ENCODE data around the gene CAPN14. TPM values are rescaled to one million over a fixed set of nuclear protein-coding genes. Genes with fewer than 3 reads are reported as not detected.
A peak's percentile ranks its signal among the peaks of the same experiment; 100 is the strongest.

Gene CAPN14
- total and polyA plus RNA-seq, 2 experiments from 2014 or later, result 0.39 TPM; not detected in 1

GRCh38 chr2:31237348-31238017 is 20.2 kb upstream of the CAPN14 start:
- H3K4me1 ChIP-seq (ENCODE audit: low read depth), result peaks cover 20% of the 10 kb centered on the region
- no peaks in the 10 kb centered on the region for H3K9me3 ChIP-seq (ENCODE audit: low read depth)
- H3K27ac ChIP-seq, result no peak overlapping the region
- H3K4me3 ChIP-seq, result no peak overlapping the region
- TF ChIP-seq, protein P1, sequence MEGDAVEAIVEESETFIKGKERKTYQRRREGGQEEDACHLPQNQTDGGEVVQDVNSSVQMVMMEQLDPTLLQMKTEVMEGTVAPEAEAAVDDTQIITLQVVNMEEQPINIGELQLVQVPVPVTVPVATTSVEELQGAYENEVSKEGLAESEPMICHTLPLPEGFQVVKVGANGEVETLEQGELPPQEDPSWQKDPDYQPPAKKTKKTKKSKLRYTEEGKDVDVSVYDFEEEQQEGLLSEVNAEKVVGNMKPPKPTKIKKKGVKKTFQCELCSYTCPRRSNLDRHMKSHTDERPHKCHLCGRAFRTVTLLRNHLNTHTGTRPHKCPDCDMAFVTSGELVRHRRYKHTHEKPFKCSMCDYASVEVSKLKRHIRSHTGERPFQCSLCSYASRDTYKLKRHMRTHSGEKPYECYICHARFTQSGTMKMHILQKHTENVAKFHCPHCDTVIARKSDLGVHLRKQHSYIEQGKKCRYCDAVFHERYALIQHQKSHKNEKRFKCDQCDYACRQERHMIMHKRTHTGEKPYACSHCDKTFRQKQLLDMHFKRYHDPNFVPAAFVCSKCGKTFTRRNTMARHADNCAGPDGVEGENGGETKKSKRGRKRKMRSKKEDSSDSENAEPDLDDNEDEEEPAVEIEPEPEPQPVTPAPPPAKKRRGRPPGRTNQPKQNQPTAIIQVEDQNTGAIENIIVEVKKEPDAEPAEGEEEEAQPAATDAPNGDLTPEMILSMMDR (IDR thresholded peaks at IDR 0.05; ENCODE audit: low read depth, low read length), result no peak
- no peaks in the 10 kb centered on the region for H3K36me3 ChIP-seq
- no peaks in the 10 kb centered on the region for H3K27me3 ChIP-seq
- no peak for DNase-seq (ENCODE audit: low read depth in 1 of 2, low spot score in 1 of 2)

DNA sequence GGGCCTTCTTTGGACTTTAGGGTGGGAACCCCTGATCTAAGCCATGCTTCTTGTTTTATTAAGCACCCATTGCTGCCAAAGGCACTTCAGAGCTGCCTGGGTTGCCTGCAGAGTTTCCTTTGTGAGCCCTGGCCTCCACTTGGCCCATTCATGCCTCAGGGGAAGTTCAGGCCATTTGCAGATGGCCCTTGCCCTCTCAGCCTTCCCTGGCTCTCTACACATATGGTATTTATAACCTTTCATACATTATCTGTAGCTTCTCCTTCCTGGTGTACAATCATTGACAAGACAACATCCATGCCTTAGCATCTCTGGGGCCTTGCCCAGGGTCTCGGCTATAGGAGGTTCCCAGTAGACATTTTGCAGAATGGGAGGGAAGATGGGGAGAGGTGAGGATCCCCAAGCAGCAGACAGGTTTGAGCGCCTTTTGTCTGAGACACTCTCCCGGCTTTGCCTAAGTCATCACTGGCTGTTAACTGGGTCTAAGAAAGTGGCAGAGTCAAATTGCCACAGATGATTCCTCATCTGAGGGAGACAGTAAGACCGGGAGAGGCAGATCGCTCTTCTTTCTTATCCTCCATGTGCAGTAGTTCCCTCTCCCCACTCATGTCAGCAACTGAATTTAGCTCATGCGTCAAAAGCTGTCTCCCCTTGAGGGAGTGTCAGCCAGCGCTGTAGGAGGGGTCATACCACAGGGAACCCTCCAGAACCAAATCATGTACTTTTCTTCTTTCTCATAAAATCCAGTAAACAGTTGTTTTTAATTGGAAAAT is 19.3 kb upstream of the CAPN14 start:
- no peaks in the 10 kb centered on the region for H3K27me3 ChIP-seq
- H3K4me3 ChIP-seq, result no peak overlapping the region
- peaks cover 28% of the 10 kb centered on the region for H3K4me1 ChIP-seq (ENCODE audit: low read depth)
- DNase-seq (ENCODE audit: low read depth in 1 of 2, low spot score in 1 of 2), result no peak
- TF ChIP-seq, protein P1 (IDR thresholded peaks at IDR 0.05; ENCODE audit: low read depth, low read length), result no peak
- H3K36me3 ChIP-seq, result no peaks in the 10 kb centered on the region
- no peak overlapping the region for H3K27ac ChIP-seq
- H3K9me3 ChIP-seq (ENCODE audit: low read depth), result no peaks in the 10 kb centered on the region

DNA sequence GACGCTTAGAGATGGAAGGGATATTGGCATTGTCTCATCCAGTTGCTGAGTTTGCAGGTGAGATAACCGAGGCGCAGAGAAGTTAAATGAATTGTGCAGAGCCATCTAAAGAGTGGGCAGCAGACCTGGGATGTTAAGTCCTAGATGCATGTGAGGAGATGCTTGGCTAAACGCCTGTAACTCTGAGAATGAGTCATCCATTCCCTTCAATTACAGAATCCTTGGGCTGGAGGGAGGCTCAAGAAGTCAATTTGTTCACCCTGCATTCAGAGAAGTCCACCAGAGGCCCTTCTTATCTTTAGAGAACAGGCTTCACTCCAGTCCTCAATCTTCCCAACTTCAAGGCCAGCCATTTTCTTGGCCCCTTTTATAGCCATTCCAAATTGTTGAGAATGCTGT is 18.2 kb upstream of the CAPN14 start:
- TF ChIP-seq, protein P1 (IDR thresholded peaks at IDR 0.05; ENCODE audit: low read depth, low read length), result no peak
- Histone ChIP-seq H3K27ac (no peak overlapping the region), H3K9me3 (ENCODE audit: low read depth) (no peaks in the 10 kb centered on the region), H3K4me1 (ENCODE audit: low read depth) (peaks cover 36% of the 10 kb centered on the region), H3K27me3 (no peaks in the 10 kb centered on the region), H3K4me3 (no peak overlapping the region), H3K36me3 (no peaks in the 10 kb centered on the region)
- peak in 1 of 2 donors; percentile 90 for DNase-seq (ENCODE audit: low read depth in 1 of 2, low spot score in 1 of 2)

DNA sequence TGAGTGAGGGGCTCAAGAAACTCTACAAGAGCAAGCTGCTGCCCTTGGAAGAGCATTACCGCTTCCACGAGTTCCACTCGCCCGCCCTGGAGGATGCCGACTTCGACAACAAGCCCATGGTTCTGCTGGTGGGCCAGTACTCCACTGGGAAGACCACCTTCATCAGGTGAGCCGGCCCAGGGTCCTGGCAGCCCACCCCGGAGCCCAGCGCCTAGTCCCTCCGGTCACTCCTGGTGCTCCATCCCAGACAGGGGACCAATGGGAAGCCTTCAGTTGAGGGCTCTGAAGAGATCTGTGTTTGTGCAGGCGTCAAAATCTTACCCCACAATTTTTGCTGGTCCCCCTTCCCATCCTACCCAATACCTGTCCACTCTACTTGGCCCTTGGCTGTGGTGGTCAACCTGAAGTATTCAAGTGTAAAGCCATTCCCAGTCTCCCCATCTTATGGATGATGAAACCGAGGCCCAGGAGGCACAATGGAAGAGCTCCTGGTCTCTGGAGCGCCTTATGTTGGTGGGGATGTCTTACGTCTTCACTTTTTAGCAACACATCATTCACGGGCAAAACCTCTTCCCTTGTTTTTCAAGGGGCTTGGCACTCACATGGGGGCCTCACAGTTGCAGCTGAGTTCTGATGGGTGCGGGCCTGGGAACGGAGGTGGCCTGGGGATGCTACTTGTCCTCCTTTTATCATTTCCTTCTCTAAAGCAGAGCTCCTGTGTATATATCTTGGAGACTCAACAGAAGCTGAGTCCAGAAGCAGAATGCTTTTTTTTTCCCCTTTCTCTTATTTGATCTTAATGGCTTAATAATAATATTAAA is 17.6 kb upstream of the CAPN14 start:
- TF ChIP-seq, protein P1 (IDR thresholded peaks at IDR 0.05; ENCODE audit: low read depth, low read length), result no peak
- no peaks in the 10 kb centered on the region for H3K9me3 ChIP-seq (ENCODE audit: low read depth)
- H3K36me3 ChIP-seq, result no peaks in the 10 kb centered on the region
- H3K4me1 ChIP-seq (ENCODE audit: low read depth), result peaks cover 30% of the 10 kb centered on the region
- DNase-seq (ENCODE audit: low read depth in 1 of 2, low spot score in 1 of 2), result no peak
- no peak overlapping the region for H3K27ac ChIP-seq
- no peaks in the 10 kb centered on the region for H3K27me3 ChIP-seq
- H3K4me3 ChIP-seq, result peak overlapping the region; percentile 54
